ENCODE results near the gene BIRC6.

- TF ChIP-seq, protein P1, sequence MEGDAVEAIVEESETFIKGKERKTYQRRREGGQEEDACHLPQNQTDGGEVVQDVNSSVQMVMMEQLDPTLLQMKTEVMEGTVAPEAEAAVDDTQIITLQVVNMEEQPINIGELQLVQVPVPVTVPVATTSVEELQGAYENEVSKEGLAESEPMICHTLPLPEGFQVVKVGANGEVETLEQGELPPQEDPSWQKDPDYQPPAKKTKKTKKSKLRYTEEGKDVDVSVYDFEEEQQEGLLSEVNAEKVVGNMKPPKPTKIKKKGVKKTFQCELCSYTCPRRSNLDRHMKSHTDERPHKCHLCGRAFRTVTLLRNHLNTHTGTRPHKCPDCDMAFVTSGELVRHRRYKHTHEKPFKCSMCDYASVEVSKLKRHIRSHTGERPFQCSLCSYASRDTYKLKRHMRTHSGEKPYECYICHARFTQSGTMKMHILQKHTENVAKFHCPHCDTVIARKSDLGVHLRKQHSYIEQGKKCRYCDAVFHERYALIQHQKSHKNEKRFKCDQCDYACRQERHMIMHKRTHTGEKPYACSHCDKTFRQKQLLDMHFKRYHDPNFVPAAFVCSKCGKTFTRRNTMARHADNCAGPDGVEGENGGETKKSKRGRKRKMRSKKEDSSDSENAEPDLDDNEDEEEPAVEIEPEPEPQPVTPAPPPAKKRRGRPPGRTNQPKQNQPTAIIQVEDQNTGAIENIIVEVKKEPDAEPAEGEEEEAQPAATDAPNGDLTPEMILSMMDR (IDR thresholded peaks at IDR 0.05): no peak
- TF ChIP-seq POLR2A (IDR thresholded peaks at IDR 0.05): no peak
These were observed 207.7 kb downstream of the BIRC6 start for GRCh38 chr2:32564417-32565035.
